GM19455 (cell line): ENCODE measurements around the gene HDAC4.

ENCODE experiments used
- ATAC-seq: cut with Tn5 transposase; IDR thresholded peaks from one replicate; pipeline ENCODE4 v1.9.1; 2021; ENCODE audit not compliant: unreplicated experiment

Gene HDAC4

GRCh38 chr2:239148495-239149200 lies 252.2 kb downstream of the HDAC4 start:
- no peak for ATAC-seq

DNA sequence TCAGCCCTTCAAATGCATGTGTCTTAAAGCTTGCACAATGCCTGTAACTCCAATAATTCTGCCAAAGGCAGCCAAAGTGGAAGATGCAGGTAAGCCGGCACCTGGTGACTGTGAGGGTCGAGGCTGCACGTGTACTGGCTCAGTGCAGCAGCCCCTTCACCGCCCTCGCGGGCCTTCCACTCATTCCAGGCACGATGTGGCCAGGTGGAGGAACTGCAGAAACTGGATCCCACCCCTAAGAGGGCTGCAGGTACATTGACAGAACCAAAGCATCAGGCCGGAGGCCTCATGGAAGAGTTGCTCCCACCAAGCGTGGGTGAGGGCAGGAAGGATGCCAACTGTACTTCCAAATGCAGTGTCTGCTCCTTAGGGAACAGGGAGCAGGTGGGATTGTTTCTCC lies 253.4 kb downstream of the HDAC4 start:
- ATAC-seq: no peak

DNA sequence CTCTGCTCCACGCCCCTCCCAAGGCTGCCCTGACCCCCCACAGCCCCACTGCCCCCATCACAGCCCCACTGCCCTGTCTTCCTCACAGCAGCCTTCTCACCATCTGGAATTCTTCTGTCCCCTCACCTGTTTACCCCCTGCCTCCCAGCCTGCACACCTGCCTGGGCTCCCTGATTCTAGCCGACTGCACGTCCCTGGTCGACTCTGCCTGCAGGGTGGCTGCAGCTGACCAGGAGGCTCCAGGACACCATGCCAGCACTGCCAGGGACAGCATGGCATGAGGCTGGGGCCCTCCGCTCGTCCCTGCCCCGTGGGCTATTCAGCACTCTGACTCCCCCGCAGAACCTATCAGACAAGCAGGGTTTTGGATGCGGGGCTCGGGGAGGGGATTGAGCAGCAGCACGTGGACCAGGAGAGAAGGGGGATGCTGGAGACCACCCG lies 254.1 kb downstream of the HDAC4 start:
- no peak for ATAC-seq

DNA sequence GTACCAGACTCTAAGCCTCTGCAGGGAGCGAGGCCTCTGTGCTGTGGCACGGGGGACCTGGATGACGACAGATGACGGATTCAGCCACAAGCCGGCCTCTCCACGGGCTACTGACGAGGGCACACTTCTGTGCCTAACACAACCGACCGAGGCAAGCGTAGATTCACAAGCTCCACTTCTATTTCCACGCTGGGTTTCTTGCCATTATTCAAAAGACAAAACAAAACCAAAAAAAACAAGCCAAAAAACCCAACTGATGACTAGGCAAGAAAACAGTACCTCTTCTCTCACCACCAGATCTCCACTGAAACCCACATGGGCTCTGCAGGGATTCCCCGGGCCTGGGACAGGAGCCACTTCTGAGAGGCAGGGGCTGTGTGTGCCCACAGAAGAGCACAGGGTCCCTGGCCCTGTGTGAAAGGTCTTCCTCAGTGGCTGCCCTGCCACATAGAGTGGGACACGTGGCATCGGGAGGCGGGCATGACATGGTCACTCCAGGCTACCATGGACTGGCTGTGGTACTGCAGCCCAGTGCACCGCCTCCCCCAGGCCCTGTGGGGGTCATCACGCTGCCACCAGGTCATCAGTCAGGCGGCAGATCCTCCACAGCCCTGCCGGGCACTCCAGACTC lies 254.7 kb downstream of the HDAC4 start:
- no peak for ATAC-seq

GRCh38 chr2:239145601-239146000 lies 255.2 kb downstream of the HDAC4 start:
- ATAC-seq: no peak

- ATAC-seq: no peak
Measured at GRCh38 chr2:239145106-239145505, 255.7 kb downstream of the HDAC4 start.

GRCh38 chr2:239144713-239144999 lies 256.2 kb downstream of the HDAC4 start:
- no peak for ATAC-seq

DNA sequence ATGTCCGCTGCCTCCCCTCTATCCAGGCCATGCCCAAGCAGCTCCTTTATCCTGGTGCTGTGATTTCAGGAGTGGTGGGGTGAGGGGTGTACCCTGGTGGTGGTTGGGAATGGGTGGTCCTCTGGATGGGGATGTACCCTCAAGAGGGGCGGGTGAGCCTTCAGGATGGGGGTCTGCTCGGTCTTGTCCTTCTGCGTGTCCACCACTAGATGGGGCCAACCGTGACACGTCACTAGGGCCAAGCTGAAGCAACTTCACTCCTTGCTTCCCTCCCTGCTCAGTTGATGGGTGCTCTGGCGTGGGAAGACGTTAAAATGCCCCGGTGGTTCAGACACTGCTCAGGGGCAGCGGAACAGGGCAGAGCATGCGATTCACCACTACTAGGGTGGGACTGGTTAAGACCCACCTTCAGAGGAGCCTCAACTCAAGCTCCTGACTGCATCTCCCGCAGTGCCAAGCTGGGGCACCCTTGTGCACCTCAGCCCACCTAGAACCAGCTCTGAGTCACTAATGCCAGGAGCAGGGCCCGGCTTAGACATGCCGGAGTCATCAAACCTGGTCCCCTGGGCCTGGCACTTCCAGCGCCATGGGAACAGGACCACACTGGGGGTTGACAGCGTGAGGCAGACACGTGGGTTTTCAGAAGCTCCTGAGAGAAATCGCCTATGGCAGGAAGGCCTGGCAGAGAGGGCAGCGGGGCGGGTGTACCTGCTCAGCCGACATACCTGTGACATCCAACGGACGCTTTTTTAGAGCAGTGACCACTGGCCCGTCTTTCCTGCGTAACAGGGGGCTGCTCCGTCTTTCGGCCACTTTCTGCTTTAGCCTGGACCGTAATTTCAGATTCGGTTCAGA lies 256.7 kb downstream of the HDAC4 start:
- no peak for ATAC-seq

DNA sequence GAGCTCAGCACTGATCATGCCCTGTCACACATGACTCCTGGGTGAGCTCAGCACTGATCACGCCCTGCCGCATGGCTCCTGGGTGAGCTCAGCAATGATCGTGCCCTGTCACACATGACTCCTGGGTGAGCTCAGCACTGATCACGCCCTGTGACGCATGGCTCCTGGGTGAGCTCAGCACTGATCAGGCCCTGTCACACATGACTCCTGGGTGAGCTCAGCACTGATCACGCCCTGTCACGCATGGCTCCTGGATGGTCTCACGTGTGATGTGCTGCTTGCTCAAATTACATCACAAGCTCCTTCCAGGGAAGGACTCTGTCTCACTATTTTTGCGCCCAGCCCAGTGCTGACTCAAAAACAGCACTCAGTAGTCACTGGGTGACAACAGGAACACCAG lies 258.0 kb downstream of the HDAC4 start:
- no peak for ATAC-seq

- ATAC-seq: no peak
Measured at GRCh38 chr2:239142296-239142695, 258.5 kb downstream of the HDAC4 start.

GRCh38 chr2:239141021-239141760 lies 259.6 kb downstream of the HDAC4 start:
- ATAC-seq: no peak

GRCh38 chr2:239140346-239141020 lies 260.3 kb downstream of the HDAC4 start:
- ATAC-seq: no peak

- no peak for ATAC-seq
Measured at GRCh38 chr2:239139566-239139965, 261.3 kb downstream of the HDAC4 start.

- no peak for ATAC-seq
Measured at GRCh38 chr2:239139101-239139500, 261.7 kb downstream of the HDAC4 start.

- ATAC-seq: no peak
Measured at GRCh38 chr2:239138610-239139009, 262.2 kb downstream of the HDAC4 start.

GRCh38 chr2:239137898-239138283 lies 262.9 kb downstream of the HDAC4 start:
- no peak for ATAC-seq

DNA sequence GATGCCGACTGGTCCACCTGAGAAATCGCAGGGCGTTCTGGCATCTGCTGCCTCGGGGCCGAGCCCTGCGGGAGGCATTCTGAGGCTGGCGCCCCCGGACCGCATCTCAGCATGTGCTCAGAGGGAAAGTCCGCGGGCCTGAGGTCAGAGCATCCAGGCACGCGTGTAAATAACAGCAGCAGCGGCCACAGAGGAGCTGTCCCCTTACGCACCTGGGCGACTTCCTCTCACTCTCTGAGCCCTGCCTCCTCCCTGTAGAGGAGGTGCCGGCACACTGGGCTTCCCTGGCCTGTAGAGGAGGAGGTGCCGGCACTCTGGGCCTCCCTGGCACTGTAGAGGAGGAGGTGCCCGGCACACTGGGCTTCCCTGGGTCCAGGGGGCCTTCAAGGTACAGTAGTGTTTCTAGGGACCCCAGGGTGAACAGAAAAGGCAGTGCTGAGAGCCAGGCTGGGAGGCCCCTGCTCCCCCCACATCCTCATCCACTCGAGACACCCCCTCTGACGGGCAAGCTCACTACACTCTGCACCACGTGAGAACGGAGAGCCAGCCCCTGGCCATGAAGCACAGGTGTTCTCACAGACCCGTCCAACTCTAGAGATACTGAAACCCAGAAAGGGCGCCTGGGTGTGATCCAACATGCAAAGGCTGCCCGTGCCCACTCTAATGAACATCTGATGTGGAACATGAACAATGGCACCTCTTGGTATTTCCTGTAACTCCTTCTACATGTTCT lies 263.5 kb downstream of the HDAC4 start:
- ATAC-seq: no peak

- no peak for ATAC-seq
Measured at GRCh38 chr2:239136762-239137161, 264.1 kb downstream of the HDAC4 start.

DNA sequence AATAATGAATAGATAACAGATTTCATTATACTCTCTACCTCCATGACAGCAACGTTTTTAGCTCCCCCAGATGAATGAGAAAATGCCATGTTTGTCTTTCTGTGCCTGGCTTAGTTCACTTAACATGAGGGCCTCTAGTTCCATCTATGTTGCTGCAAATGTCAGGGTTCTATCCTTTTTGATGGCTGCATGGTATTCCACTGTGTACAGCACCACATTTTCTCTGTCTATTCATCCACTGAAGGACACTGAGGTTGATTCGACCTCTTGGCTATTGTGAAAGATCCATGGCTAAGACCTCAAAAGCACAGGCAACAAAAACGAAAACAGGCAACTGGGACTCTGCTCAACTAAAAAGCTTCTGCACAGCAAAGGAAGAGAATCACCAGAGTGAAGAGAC lies 264.6 kb downstream of the HDAC4 start:
- ATAC-seq: no peak

DNA sequence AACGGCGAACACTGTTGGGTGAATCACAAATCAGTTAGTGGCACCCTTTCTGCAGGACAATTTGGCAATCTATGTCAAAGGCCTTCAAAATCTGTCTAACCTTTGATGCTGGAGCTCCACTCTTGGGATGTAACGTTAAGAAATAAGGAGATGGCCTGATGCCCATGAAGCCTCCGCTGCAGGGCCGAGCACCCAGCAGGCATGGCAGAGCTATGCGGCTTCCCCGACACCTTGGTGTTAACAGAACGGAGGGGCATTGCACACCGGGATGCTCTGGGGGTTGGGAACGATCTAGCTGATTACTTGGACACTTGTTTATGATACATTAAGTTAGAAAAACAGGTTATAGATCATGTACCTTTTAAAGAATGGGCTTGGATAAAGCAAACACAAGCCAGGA lies 265.3 kb downstream of the HDAC4 start:
- no peak for ATAC-seq
